ENCODE measurements around the gene DHX34.

- TF ChIP-seq, protein P1, sequence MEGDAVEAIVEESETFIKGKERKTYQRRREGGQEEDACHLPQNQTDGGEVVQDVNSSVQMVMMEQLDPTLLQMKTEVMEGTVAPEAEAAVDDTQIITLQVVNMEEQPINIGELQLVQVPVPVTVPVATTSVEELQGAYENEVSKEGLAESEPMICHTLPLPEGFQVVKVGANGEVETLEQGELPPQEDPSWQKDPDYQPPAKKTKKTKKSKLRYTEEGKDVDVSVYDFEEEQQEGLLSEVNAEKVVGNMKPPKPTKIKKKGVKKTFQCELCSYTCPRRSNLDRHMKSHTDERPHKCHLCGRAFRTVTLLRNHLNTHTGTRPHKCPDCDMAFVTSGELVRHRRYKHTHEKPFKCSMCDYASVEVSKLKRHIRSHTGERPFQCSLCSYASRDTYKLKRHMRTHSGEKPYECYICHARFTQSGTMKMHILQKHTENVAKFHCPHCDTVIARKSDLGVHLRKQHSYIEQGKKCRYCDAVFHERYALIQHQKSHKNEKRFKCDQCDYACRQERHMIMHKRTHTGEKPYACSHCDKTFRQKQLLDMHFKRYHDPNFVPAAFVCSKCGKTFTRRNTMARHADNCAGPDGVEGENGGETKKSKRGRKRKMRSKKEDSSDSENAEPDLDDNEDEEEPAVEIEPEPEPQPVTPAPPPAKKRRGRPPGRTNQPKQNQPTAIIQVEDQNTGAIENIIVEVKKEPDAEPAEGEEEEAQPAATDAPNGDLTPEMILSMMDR (conservative IDR thresholded peaks at IDR 0.05 in 1 of 2, IDR thresholded peaks at IDR 0.05 in 1 of 2; ENCODE audit: low read depth in 1 of 2, low read length in 2 of 2) = no peak
- TF ChIP-seq EZH2 (IDR thresholded peaks at IDR 0.05; ENCODE audit: low read length, missing control alignments) = no peak
Observed at GRCh38 chr19:47404334-47405196, 55.5 kb downstream of the DHX34 start.

Data from fibroblast of lung (primary cell).